ENCODE results near the gene ALKBH5. TPM values are rescaled to one million over a fixed set of nuclear protein-coding genes. Genes with fewer than 3 reads are reported as not detected.

ALKBH5 gene
- total and polyA plus RNA-seq, 2 of the 8 experiments (the other 6 are each of a cell fraction or from before 2014, with no cell fraction given), result 63.7 to 86.4 TPM

DNA sequence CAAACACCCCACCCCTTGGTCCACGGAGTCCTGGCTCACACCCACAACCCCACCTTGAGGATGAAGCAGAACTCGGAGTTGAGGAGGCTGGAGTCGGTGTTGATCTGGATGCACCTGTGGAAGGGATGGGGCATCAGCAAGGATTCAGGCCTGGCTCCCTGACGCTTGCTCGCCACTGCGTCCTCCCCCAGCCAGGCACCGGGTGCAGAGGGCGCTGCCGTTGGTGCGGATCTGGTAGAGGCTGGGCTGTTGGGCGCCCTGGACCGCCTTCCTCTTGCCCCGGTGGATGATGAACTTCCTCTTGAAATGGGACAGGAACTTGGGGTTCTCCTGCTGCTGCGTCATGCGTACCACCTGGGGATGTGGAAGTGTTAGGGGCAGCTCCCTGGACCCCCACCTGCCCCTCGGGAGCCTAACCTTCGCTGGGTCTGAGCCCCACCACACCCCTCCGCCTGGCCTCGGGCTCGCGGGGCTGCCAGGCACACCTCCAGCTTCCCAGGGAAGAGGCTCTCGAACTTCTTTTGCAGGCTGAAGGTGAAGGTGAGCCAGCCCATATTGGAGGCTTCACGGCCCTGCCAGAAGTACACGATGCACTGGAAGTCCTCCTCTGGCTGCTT is 62.6 kb downstream of the ALKBH5 start:
- Histone ChIP-seq H3K79me2 (ENCODE audit: control insufficient read depth in 1 of 2, insufficient read depth in 2 of 2, low read length in 2 of 2) (no peaks in the 10 kb centered on the region), H2BK20ac (ENCODE audit: low read length) (no peak overlapping the region), H3K56ac (replicated peaks; ENCODE audit: insufficient read length, low read depth, low read length) (no peak overlapping the region), H2AFZ (ENCODE audit: low read length) (no peak overlapping the region), H2BK15ac (ENCODE audit: low read length) (peak overlapping the region; percentile 73; the same call in 1 of the 2 replicates), H2AK5ac (ENCODE audit: low read depth, low read length) (no peak overlapping the region; the same call in 1 of the 2 replicates), H4K5ac (ENCODE audit: insufficient read length, low read depth, low read length) (peak overlapping the region; percentile 0), H4K91ac (replicated peaks; ENCODE audit: insufficient read length, low read length) (no peak overlapping the region), H4K20me1 (replicated peaks in 1 of 2; ENCODE audit: control insufficient read depth in 1 of 2, insufficient read depth in 2 of 2, low read length in 2 of 2) (peaks cover 13 to 20% of the 10 kb centered on the region in 2 experiments), H3K14ac (ENCODE audit: insufficient read length) (no peak overlapping the region), H3K36me3 (ENCODE audit: control insufficient read depth in 2 of 4, insufficient read depth in 4 of 4, low read length in 3 of 4) (peaks cover 27 to 55% (median 48%) of the 10 kb centered on the region in 4 experiments), H3K9me3 (ENCODE audit: insufficient read depth in 2 of 2, low read depth in 1 of 2, low read length in 1 of 2) (no peaks in the 10 kb centered on the region), H3K23me2 (ENCODE audit: low read depth, low read length) (peaks cover 5% of the 10 kb centered on the region), H3K23ac (ENCODE audit: insufficient read length) (no peak overlapping the region), H3K4ac (replicated peaks; ENCODE audit: insufficient read length, low read depth, low read length) (no peak overlapping the region), H4K8ac (ENCODE audit: extremely low read depth, insufficient read depth, low read length) (peak overlapping the region; percentile 62; the same call in 1 of the 2 replicates), H3K79me1 (ENCODE audit: low read depth, low read length) (no peaks in the 10 kb centered on the region), H2BK120ac (replicated peaks; ENCODE audit: low read depth, low read length) (no peak overlapping the region), H3K4me3 (ENCODE audit: extremely low read depth in 1 of 4, insufficient read depth in 2 of 4, low read depth in 3 of 4, low read length in 4 of 4) (peak overlapping the region in 3 of 4 experiments; percentile 20 to 53 (median 32); a peak in 5 of 8 replicates), H2BK12ac (ENCODE audit: low read depth, low read length) (no peak overlapping the region; the same call in 1 of the 2 replicates), H3K4me1 (replicated peaks in 1 of 4; ENCODE audit: control insufficient read depth in 3 of 4, insufficient read depth in 4 of 4, low read length in 3 of 4) (peaks cover 0 to 16% (median 9%) of the 10 kb centered on the region in 4 experiments; a peak in 6 of 7 replicates), H3K4me2 (ENCODE audit: insufficient read depth in 1 of 2, low read depth in 2 of 2, low read length in 2 of 2) (peak overlapping the region; percentile 80 to 93), H3K27ac (ENCODE audit: low read depth, low read length) (peak overlapping the region; percentile 5; the same call in 1 of the 2 replicates), H3K9ac (replicated peaks in 1 of 4; ENCODE audit: extremely low read depth in 1 of 4, low read depth in 3 of 4, low read length in 3 of 4) (peak overlapping the region in 2 of 4 experiments; percentile 49 to 57; a peak in 1 of 7 replicates), H3K27me3 (replicated peaks in 1 of 4; ENCODE audit: control insufficient read depth in 3 of 4, extremely low read depth in 1 of 4, insufficient read depth in 3 of 4, low read length in 3 of 4) (no peaks in the 10 kb centered on the region), H2BK5ac (ENCODE audit: low read depth, low read length) (peak overlapping the region; percentile 77), H3K18ac (ENCODE audit: extremely low read depth, low read length) (no peak overlapping the region)
- TF ChIP-seq POLR2A (IDR thresholded peaks at IDR 0.05; ENCODE audit: control extremely low read depth in 1 of 2, low read depth in 2 of 2, low read length in 2 of 2) (no peak), HDAC6 (IDR thresholded peaks at IDR 0.05; ENCODE audit: low read depth, low read length) (no peak), POLR2AphosphoS5 (IDR thresholded peaks at IDR 0.05; ENCODE audit: low read depth, low read length) (0 out of 2 replicates have a peak, but pooled peaks have one; percentile 40), CBX8 (IDR thresholded peaks at IDR 0.05; ENCODE audit: borderline replicate concordance, low read depth, low read length) (no peak)
- 94% methylated on average over 24 of the region's 24 CpGs; no CpG with 5 or more reads in 1 of the 2 experiments for WGBS, 2 experiments (ENCODE audit: extremely low coverage in 1 of 2, insufficient coverage in 1 of 2, insufficient read length in 1 of 2, insufficient replicate concordance in 2 of 2, low coverage in 1 of 2, low lambda C conversion rate in 2 of 2, missing lambda C conversion rate in 1 of 2)
- ChIA-PET POLR2A (ENCODE audit: partially characterized antibody) (interaction anchor here (0.6 to 13.9 kb wide), 11 partner anchors 8 to 75 kb away, joined by 3 to 171 read pairs (median 7); partner anchors contain the start of genes ALKBH5, FLII, MIEF2 and SMCR8), CTCF (ENCODE audit: partially characterized antibody) (interaction anchor here (1.5 to 4.0 kb wide), 3 partner anchors 17 to 29 kb away, joined by 3 to 30 read pairs (median 25); partner anchors contain the start of gene MIEF2)
- FAIRE-seq, result no peak
- no peak for DNase-seq (ENCODE audit: low read depth in 1 of 2, low spot score in 2 of 2)
